Measurements from ENCODE around the gene UBE2E2.

The UBE2E2 gene

DNA sequence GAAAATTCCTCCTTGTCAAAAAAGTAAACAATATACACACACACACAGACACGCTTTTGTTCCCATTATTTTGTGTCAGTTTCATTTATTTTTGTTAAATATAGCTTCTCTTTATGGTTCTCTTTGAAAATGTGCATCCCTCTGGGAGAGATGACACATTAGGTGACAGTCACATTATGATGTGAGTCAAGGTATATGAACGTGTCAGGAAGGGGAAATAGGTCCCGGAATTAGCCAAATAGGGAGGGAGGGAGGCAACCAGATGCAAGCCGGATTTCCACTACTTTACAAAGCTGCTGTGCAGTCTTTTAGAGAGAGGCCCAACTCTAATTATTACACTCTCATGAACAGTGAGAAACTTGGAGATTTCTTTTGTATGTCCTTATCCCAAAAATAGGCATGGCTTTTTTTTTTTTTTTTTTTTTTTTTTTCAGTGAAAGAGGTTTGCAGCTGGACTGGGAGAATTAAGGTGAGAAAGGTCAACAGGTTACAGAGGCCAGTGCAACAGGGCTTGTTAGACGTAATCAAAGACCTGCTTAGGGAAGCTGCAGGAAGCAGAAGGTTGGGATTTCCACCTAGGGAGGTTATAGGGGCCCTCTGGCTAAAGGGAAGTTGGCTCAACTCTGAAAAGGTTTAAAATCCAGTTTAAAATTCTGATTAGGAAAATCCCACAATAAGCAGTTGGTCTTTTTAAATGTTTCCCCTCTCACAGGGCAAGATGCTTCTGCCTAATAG lies 362.1 kb downstream of the UBE2E2 start:
- Histone ChIP-seq H3K27me3 (ENCODE audit: insufficient read depth, insufficient read length) (no peaks in the 10 kb centered on the region), H3K9me3 (ENCODE audit: insufficient read depth, low read length) (no peaks in the 10 kb centered on the region), H3K36me3 (ENCODE audit: insufficient read depth, insufficient read length, low read length) (no peaks in the 10 kb centered on the region), H3K4me3 (ENCODE audit: insufficient read length, low read depth) (no peak overlapping the region), H3K9ac (ENCODE audit: insufficient read length, low read depth) (no peak overlapping the region), H3K4me1 (ENCODE audit: insufficient read depth, insufficient read length) (no peaks in the 10 kb centered on the region)
- DNase-seq (ENCODE audit: low read depth, low spot score): no peak
- no peak for TF ChIP-seq YY1 (IDR thresholded peaks at IDR 0.05; ENCODE audit: insufficient read depth, insufficient read length)
- TF ChIP-seq ZNF274 (IDR thresholded peaks at IDR 0.05; ENCODE audit: low read depth, low read length): no peak
- no peak for TF ChIP-seq SUZ12 (IDR thresholded peaks at IDR 0.05; ENCODE audit: extremely low read depth, insufficient read depth, insufficient read length)

DNA sequence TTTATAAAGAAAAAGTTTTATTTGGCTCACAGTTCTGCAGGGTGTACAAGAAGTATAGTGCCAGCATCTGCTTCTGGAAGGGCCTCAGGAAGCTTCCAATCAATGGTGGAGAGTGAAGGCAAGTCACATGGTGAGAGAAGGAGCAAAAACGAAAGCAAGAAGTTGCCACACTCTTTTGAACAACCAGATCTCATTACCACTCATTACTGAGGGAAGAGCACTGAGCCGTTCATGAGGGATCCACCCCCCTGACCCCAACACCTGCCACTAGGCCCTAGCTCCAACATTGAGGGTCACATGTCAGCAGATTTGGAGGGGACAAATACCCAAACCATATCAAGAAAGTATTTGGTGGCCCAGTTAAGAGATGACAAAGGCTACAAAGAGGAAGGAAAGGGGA lies 363.4 kb downstream of the UBE2E2 start:
- Histone ChIP-seq H3K9me3 (ENCODE audit: insufficient read depth, low read length) (no peaks in the 10 kb centered on the region), H3K9ac (ENCODE audit: insufficient read length, low read depth) (no peak overlapping the region), H3K27me3 (ENCODE audit: insufficient read depth, insufficient read length) (no peaks in the 10 kb centered on the region), H3K36me3 (ENCODE audit: insufficient read depth, insufficient read length, low read length) (no peaks in the 10 kb centered on the region), H3K4me1 (ENCODE audit: insufficient read depth, insufficient read length) (no peaks in the 10 kb centered on the region), H3K4me3 (ENCODE audit: insufficient read length, low read depth) (no peak overlapping the region)
- no peak for TF ChIP-seq ZNF274 (IDR thresholded peaks at IDR 0.05; ENCODE audit: low read depth, low read length)
- DNase-seq (ENCODE audit: low read depth, low spot score): no peak

DNA sequence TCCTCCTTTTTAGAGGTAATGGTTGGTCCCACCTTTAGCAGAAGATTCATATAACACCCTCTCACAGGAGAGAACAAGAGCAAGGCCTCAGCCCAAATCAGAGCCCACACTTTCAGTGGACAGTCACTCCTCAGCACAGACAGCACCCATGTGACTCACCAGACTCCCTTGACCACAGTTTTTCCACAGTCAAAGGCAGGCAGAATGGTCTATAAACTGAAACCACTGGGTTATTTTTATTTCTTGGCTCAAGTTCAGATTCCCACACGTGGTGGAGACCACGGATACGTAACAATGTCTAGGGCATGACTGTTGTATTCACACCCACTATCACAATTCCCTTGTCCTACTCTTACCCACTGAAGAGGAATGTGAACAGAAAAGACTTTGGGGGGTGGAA lies 364.8 kb downstream of the UBE2E2 start:
- Histone ChIP-seq H3K27me3 (ENCODE audit: insufficient read depth, insufficient read length) (no peaks in the 10 kb centered on the region), H3K4me3 (ENCODE audit: insufficient read length, low read depth) (no peak overlapping the region), H3K9me3 (ENCODE audit: insufficient read depth, low read length) (no peaks in the 10 kb centered on the region), H3K9ac (ENCODE audit: insufficient read length, low read depth) (no peak overlapping the region), H3K4me1 (ENCODE audit: insufficient read depth, insufficient read length) (no peaks in the 10 kb centered on the region), H3K36me3 (ENCODE audit: insufficient read depth, insufficient read length, low read length) (no peaks in the 10 kb centered on the region)
- DNase-seq (ENCODE audit: low read depth, low spot score): no peak
- TF ChIP-seq YY1 (IDR thresholded peaks at IDR 0.05; ENCODE audit: insufficient read depth, insufficient read length) (no peak), ZNF274 (IDR thresholded peaks at IDR 0.05; ENCODE audit: low read depth, low read length) (no peak), SUZ12 (IDR thresholded peaks at IDR 0.05; ENCODE audit: extremely low read depth, insufficient read depth, insufficient read length) (no peak)

- Histone ChIP-seq H3K4me3 (ENCODE audit: insufficient read length, low read depth) (no peak overlapping the region), H3K36me3 (ENCODE audit: insufficient read depth, insufficient read length, low read length) (no peaks in the 10 kb centered on the region), H3K9ac (ENCODE audit: insufficient read length, low read depth) (no peak overlapping the region), H3K9me3 (ENCODE audit: insufficient read depth, low read length) (peaks cover 5% of the 10 kb centered on the region; the same call in 1 of the 2 replicates), H3K4me1 (ENCODE audit: insufficient read depth, insufficient read length) (no peaks in the 10 kb centered on the region), H3K27me3 (ENCODE audit: insufficient read depth, insufficient read length) (no peaks in the 10 kb centered on the region)
- TF ChIP-seq ZNF274 (IDR thresholded peaks at IDR 0.05; ENCODE audit: low read depth, low read length) (no peak), SUZ12 (IDR thresholded peaks at IDR 0.05; ENCODE audit: extremely low read depth, insufficient read depth, insufficient read length) (no peak), YY1 (IDR thresholded peaks at IDR 0.05; ENCODE audit: insufficient read depth, insufficient read length) (no peak)
- DNase-seq (ENCODE audit: low read depth, low spot score): no peak
Measured at GRCh38 chr3:23573827-23574226, 370.7 kb downstream of the UBE2E2 start.

DNA sequence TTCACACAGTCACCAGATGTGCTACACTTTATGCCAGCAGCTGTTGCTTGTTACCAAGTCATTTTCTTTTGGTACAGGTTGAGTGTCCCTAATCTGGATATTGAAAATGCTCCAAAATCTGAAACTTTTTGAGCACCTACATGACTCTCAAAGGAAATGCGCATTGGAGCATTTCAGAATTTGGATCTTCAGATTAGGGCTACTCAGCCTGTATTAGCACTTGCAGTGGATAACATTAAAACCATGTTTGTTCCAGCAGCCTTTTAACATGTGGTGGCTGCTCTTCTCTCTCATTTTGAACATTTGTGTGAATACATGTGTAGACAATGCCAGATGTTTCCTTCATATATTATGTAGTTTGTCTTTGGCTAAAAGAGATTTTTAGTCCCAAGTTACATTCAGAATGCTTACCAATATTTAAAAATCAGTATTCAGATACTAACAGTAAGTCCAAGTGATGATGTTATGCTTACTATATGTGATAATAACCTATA lies 371.7 kb downstream of the UBE2E2 start:
- Histone ChIP-seq H3K36me3 (ENCODE audit: insufficient read depth, insufficient read length, low read length) (no peaks in the 10 kb centered on the region), H3K27me3 (ENCODE audit: insufficient read depth, insufficient read length) (no peaks in the 10 kb centered on the region), H3K4me3 (ENCODE audit: insufficient read length, low read depth) (no peak overlapping the region), H3K4me1 (ENCODE audit: insufficient read depth, insufficient read length) (no peaks in the 10 kb centered on the region), H3K9ac (ENCODE audit: insufficient read length, low read depth) (no peak overlapping the region), H3K9me3 (ENCODE audit: insufficient read depth, low read length) (peaks cover 5% of the 10 kb centered on the region; the same call in 1 of the 2 replicates)
- TF ChIP-seq ZNF274 (IDR thresholded peaks at IDR 0.05; ENCODE audit: low read depth, low read length) (no peak), YY1 (IDR thresholded peaks at IDR 0.05; ENCODE audit: insufficient read depth, insufficient read length) (no peak), SUZ12 (IDR thresholded peaks at IDR 0.05; ENCODE audit: extremely low read depth, insufficient read depth, insufficient read length) (no peak)
- DNase-seq (ENCODE audit: low read depth, low spot score): no peak

GRCh38 chr3:23575697-23576096 lies 372.6 kb downstream of the UBE2E2 start:
- TF ChIP-seq ZNF274 (IDR thresholded peaks at IDR 0.05; ENCODE audit: low read depth, low read length) (no peak), SUZ12 (IDR thresholded peaks at IDR 0.05; ENCODE audit: extremely low read depth, insufficient read depth, insufficient read length) (no peak), YY1 (IDR thresholded peaks at IDR 0.05; ENCODE audit: insufficient read depth, insufficient read length) (no peak)
- Histone ChIP-seq H3K9me3 (ENCODE audit: insufficient read depth, low read length) (peaks cover 5% of the 10 kb centered on the region; the same call in 1 of the 2 replicates), H3K27me3 (ENCODE audit: insufficient read depth, insufficient read length) (no peaks in the 10 kb centered on the region), H3K4me3 (ENCODE audit: insufficient read length, low read depth) (no peak overlapping the region), H3K9ac (ENCODE audit: insufficient read length, low read depth) (no peak overlapping the region), H3K4me1 (ENCODE audit: insufficient read depth, insufficient read length) (no peaks in the 10 kb centered on the region), H3K36me3 (ENCODE audit: insufficient read depth, insufficient read length, low read length) (no peaks in the 10 kb centered on the region)
- no peak for DNase-seq (ENCODE audit: low read depth, low spot score)

DNA sequence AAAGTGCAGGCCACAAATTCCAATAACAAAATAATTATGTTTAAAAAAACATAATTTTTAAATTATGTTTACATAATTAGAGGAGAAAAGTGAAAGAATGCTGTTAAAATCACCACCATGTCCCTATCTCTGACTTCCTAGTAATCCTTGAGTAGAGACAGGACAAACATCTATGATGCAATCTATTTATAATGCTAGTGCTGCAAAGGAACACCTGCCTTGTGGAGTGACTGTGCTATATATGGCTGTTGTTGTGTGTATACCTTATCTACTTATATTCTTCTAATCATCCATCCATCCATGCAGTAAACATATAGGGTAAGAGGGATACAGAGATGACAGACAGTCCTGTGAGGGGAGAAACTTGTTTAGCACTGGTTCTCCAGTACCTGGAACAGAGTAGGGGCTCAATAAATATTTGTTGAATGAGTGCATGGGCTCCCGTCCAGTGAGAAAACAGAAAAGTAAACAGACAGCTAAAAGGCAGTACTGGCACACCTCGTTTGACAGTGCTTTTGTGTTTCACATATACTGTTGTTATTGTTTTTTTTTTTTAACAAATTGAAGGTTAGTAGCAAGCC lies 373.3 kb downstream of the UBE2E2 start:
- H3K4me3 ChIP-seq (ENCODE audit: insufficient read length, low read depth): no peak overlapping the region
- no peak for TF ChIP-seq SUZ12 (IDR thresholded peaks at IDR 0.05; ENCODE audit: extremely low read depth, insufficient read depth, insufficient read length)
- TF ChIP-seq YY1 (IDR thresholded peaks at IDR 0.05; ENCODE audit: insufficient read depth, insufficient read length): no peak
- TF ChIP-seq ZNF274 (IDR thresholded peaks at IDR 0.05; ENCODE audit: low read depth, low read length): no peak
- no peaks in the 10 kb centered on the region for H3K4me1 ChIP-seq (ENCODE audit: insufficient read depth, insufficient read length)
- no peaks in the 10 kb centered on the region for H3K36me3 ChIP-seq (ENCODE audit: insufficient read depth, insufficient read length, low read length)
- no peak for DNase-seq (ENCODE audit: low read depth, low spot score)
- H3K9ac ChIP-seq (ENCODE audit: insufficient read length, low read depth): no peak overlapping the region
- peaks cover 5% of the 10 kb centered on the region; the same call in 1 of the 2 replicates for H3K9me3 ChIP-seq (ENCODE audit: insufficient read depth, low read length)
- no peaks in the 10 kb centered on the region for H3K27me3 ChIP-seq (ENCODE audit: insufficient read depth, insufficient read length)

Measured in NT2/D1 (cell line).